AG04450 (cell line): ENCODE measurements around the gene BANK1. TPM values are rescaled to one million over a fixed set of nuclear protein-coding genes. Genes with fewer than 3 reads are reported as not detected.

ENCODE experiments used
- CTCF ChIA-PET: fragments of 300-600, 350-600 bp; formaldehyde crosslinking; extraction: SDS; loops from one replicate; lab custom pipeline; 2022; ENCODE audit warnings: antibody characterized with exemption, inconsistent platforms; lab: Charles Lee
- POLR2A ChIA-PET: fragments of 350-600 bp; formaldehyde crosslinking; extraction: SDS; loops from one replicate; lab custom pipeline; 2021; ENCODE audit warnings: antibody characterized with exemption, inconsistent platforms; lab: Yijun Ruan, JAX
- DNase-seq: peaks from one replicate; pipeline ENCODE4 v3.0.0-alpha.2; 2011; ENCODE audit warnings: low read depth, low spot score
- H3K27ac ChIP-seq: one replicate; pipeline ENCODE4 v1.5.1; 2012; ENCODE audit warnings: low read depth, low read length, control low read depth
- H3K27me3 ChIP-seq: one replicate; pipeline ENCODE4 v1.6.0; 2012; ENCODE audit warnings: low read length; ENCODE audit not compliant: control insufficient read depth, insufficient read depth
- H3K4me3 ChIP-seq: 2 replicates; pipeline ENCODE4 v1.5.1; 2011; ENCODE audit warnings: mild to moderate bottlenecking, low read depth, low read length, control low read depth
- H3K9me3 ChIP-seq: 2 replicates; pipeline ENCODE4 v1.5.1; 2012; ENCODE audit warnings: low read length; ENCODE audit not compliant: control insufficient read depth, insufficient read depth
- CTCF ChIP-seq: IDR thresholded peaks from 2 replicates; pipeline ENCODE4 v1.5.1; 2011; ENCODE audit warnings: low read depth, low read length, control low read depth, inconsistent platforms
- polyA plus RNA-seq: library from polyadenylated mRNA; depleted of rRNA; stranded (reverse); fragments of >200 nt; gene quantifications from 2 replicates; pipeline ENCODE4 v1.2.3, GENCODE V29; 2011

Gene BANK1
- polyA plus RNA-seq, 1 experiment = 0.53 TPM

GRCh38 chr4:102103368-102103767 is 312.8 kb downstream of the BANK1 start:
- H3K9me3 ChIP-seq = no peaks in the 10 kb centered on the region
- CTCF ChIA-PET = no interaction called here
- H3K4me3 ChIP-seq = no peak overlapping the region
- no peak for TF ChIP-seq CTCF
- no peak overlapping the region for H3K27ac ChIP-seq
- POLR2A ChIA-PET = no interaction called here
- no peaks in the 10 kb centered on the region for H3K27me3 ChIP-seq
- no peak for DNase-seq

- H3K27me3 ChIP-seq = no peaks in the 10 kb centered on the region
- H3K9me3 ChIP-seq = no peaks in the 10 kb centered on the region
- no peak overlapping the region for H3K4me3 ChIP-seq
- H3K27ac ChIP-seq = no peak overlapping the region
- no peak for TF ChIP-seq CTCF
- DNase-seq = no peak
- POLR2A ChIA-PET = no interaction called here
- CTCF ChIA-PET = interaction anchor here (0.6 kb wide), 1 partner anchor 242 kb away, joined by 3 read pairs; no protein-coding TSS in a partner anchor
These were observed 313.7 kb downstream of the BANK1 start for GRCh38 chr4:102104278-102104677.

- DNase-seq = no peak
- no peak for TF ChIP-seq CTCF
- Histone ChIP-seq H3K27ac (no peak overlapping the region), H3K9me3 (no peaks in the 10 kb centered on the region), H3K4me3 (no peak overlapping the region), H3K27me3 (no peaks in the 10 kb centered on the region)
- CTCF ChIA-PET = no interaction called here
- POLR2A ChIA-PET = no interaction called here
These were observed 315.5 kb downstream of the BANK1 start for GRCh38 chr4:102105983-102106382.

- POLR2A ChIA-PET = no interaction called here
- CTCF ChIA-PET = no interaction called here
- DNase-seq = no peak
- TF ChIP-seq CTCF = no peak
- H3K27ac ChIP-seq = no peak overlapping the region
- no peaks in the 10 kb centered on the region for H3K9me3 ChIP-seq
- no peaks in the 10 kb centered on the region for H3K27me3 ChIP-seq
- no peak overlapping the region for H3K4me3 ChIP-seq
These were observed 323.6 kb downstream of the BANK1 start for GRCh38 chr4:102114118-102114630.

GRCh38 chr4:102116121-102116520 is 325.6 kb downstream of the BANK1 start:
- no peak for DNase-seq
- ChIA-PET POLR2A (no interaction called here), CTCF (no interaction called here)
- Histone ChIP-seq H3K9me3 (no peaks in the 10 kb centered on the region), H3K27me3 (no peaks in the 10 kb centered on the region), H3K27ac (no peak overlapping the region), H3K4me3 (no peak overlapping the region)
- TF ChIP-seq CTCF = no peak
